Measurements from ENCODE around the gene THAP5. TPM values are rescaled to one million over a fixed set of nuclear protein-coding genes. Genes with fewer than 3 reads are reported as not detected.

THAP5 gene
- total RNA-seq, 4 donors from 2014 or later = 32.2 to 48.3 (median 38.9) TPM

- intact Hi-C loops (cut with DNase I) = no loop called here
- Histone ChIP-seq H3K9me3 (no peaks in the 10 kb centered on the region), H3K36me3 (no peaks in the 10 kb centered on the region), H3K4me1 (no peaks in the 10 kb centered on the region), H3K27me3 (no peaks in the 10 kb centered on the region), H3K4me3 (replicated peaks in 1 of 3) (no peak overlapping the region), H3K27ac (no peak overlapping the region)
- TF ChIP-seq, protein P1, sequence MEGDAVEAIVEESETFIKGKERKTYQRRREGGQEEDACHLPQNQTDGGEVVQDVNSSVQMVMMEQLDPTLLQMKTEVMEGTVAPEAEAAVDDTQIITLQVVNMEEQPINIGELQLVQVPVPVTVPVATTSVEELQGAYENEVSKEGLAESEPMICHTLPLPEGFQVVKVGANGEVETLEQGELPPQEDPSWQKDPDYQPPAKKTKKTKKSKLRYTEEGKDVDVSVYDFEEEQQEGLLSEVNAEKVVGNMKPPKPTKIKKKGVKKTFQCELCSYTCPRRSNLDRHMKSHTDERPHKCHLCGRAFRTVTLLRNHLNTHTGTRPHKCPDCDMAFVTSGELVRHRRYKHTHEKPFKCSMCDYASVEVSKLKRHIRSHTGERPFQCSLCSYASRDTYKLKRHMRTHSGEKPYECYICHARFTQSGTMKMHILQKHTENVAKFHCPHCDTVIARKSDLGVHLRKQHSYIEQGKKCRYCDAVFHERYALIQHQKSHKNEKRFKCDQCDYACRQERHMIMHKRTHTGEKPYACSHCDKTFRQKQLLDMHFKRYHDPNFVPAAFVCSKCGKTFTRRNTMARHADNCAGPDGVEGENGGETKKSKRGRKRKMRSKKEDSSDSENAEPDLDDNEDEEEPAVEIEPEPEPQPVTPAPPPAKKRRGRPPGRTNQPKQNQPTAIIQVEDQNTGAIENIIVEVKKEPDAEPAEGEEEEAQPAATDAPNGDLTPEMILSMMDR (IDR thresholded peaks at IDR 0.05) = no peak
- TF ChIP-seq POLR2A (IDR thresholded peaks at IDR 0.05) = no peak
- DNase-seq = no peak
- WGBS, 2 donors = 76 to 89% methylated on average over 1 of the region's 1 CpG
These were observed 33.8 kb downstream of the THAP5 start for GRCh38 chr7:108535744-108536143.

GRCh38 chr7:108535257-108535656 lies 34.2 kb downstream of the THAP5 start:
- intact Hi-C loops (cut with DNase I) = no loop called here

GRCh38 chr7:108533712-108534111 lies 35.8 kb downstream of the THAP5 start:
- no peak for DNase-seq
- Histone ChIP-seq H3K9me3 (no peaks in the 10 kb centered on the region), H3K4me3 (replicated peaks in 1 of 3) (no peak overlapping the region), H3K27me3 (no peaks in the 10 kb centered on the region), H3K4me1 (no peaks in the 10 kb centered on the region), H3K36me3 (no peaks in the 10 kb centered on the region), H3K27ac (no peak overlapping the region)
- intact Hi-C loops (cut with DNase I) = no loop called here
- WGBS, 2 donors = 94 to 97% methylated on average over 3 of the region's 3 CpGs
- TF ChIP-seq, protein P1 (IDR thresholded peaks at IDR 0.05) = no peak
- no peak for TF ChIP-seq POLR2A (IDR thresholded peaks at IDR 0.05)

More at GRCh38 chr7:108535257-108535656, 34.2 kb downstream of the THAP5 start:
- 84 to 87% methylated on average over 5 of the region's 5 CpGs for WGBS, 2 donors
- Histone ChIP-seq H3K36me3 (no peaks in the 10 kb centered on the region), H3K9me3 (no peaks in the 10 kb centered on the region), H3K27me3 (no peaks in the 10 kb centered on the region), H3K27ac (no peak overlapping the region), H3K4me1 (no peaks in the 10 kb centered on the region), H3K4me3 (replicated peaks in 1 of 3) (no peak overlapping the region)
- no peak for DNase-seq
- TF ChIP-seq, protein P1 (IDR thresholded peaks at IDR 0.05) = no peak
- no peak for TF ChIP-seq POLR2A (IDR thresholded peaks at IDR 0.05)

DNA sequence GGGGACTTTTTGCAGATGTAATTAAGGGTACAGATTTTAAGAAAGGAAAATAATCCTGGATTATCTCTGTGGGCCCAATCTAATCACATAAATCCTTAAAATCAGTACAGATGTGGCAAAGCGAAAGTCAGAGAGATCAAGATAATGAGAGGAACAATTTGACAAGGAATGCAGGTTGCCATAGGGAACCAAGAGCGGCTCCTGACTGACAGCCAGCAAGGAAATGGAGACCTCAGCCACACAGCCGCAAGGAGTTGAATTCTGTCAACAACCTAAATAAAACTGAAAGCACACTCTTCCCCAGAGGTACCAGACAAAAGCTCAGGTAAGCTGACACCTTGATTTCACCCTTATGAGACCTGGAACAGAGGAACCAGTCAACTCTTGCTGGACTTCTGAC lies 40.2 kb downstream of the THAP5 start:
- H3K27ac ChIP-seq = no peak overlapping the region
- 59 to 73% methylated on average over 3 of the region's 3 CpGs for WGBS, 2 donors

DNA sequence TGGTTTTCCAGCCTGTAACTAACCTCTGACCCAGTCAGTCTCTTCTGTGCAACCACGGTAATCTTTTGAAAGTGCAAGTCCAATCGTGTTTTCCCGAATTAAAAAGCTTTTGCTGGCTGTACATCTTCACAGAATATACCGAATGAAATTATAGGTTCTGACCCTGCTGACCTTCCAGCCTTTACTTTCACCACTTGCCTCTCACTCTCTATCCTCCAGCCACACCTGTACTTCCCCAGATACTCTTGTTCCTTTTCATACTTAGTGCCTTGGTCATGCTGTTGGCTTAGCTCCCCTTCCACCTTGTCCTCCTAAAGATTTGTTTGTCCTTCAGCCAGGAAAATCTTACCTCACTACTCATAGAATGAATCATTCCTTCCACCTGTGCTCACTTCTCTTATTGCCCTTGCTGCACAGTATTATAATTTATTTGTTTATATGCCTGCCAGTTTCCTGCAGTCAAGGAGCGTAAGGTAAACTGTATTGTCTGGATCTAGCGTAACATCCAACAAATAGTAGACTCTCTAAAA lies 41.3 kb downstream of the THAP5 start:
- Histone ChIP-seq H3K27ac (no peak overlapping the region), H3K4me1 (peaks cover 13 to 14% of the 10 kb centered on the region in 2 donors), H3K9me3 (no peaks in the 10 kb centered on the region), H3K4me3 (replicated peaks in 1 of 3) (no peak overlapping the region), H3K36me3 (no peaks in the 10 kb centered on the region), H3K27me3 (no peaks in the 10 kb centered on the region)
- no peak for DNase-seq
- TF ChIP-seq, protein P1 (IDR thresholded peaks at IDR 0.05) = no peak
- TF ChIP-seq POLR2A (IDR thresholded peaks at IDR 0.05) = no peak
- intact Hi-C loops (cut with DNase I) = loop anchor here (5.0 kb wide), 1 partner anchor 39 kb away; the partner anchor contains the start of genes DNAJB9 and THAP5
- 95 to 96% methylated on average over 6 of the region's 6 CpGs for WGBS, 2 donors

More for the DNA sequence above, 40.2 kb downstream of the THAP5 start:
- H3K4me1 ChIP-seq = peaks cover 7 to 10% of the 10 kb centered on the region in 2 donors
- no peak overlapping the region for H3K4me3 ChIP-seq (replicated peaks in 1 of 3)
- H3K9me3 ChIP-seq = no peaks in the 10 kb centered on the region
- H3K27me3 ChIP-seq = no peaks in the 10 kb centered on the region
- no peaks in the 10 kb centered on the region for H3K36me3 ChIP-seq
- DNase-seq = no peak
- intact Hi-C loops (cut with DNase I) = loop anchor here (5.0 kb wide), 1 partner anchor 38 kb away; the partner anchor contains the start of genes DNAJB9 and THAP5
- TF ChIP-seq, protein P1 (IDR thresholded peaks at IDR 0.05) = no peak
- TF ChIP-seq POLR2A (IDR thresholded peaks at IDR 0.05) = no peak

All from thyroid gland (tissue), 4 donors.